HCT116 (cell line): ENCODE data around the gene TM9SF1. TPM values are rescaled to one million over a fixed set of nuclear protein-coding genes. Genes with fewer than 3 reads are reported as not detected.

ENCODE experiments used
- ATAC-seq: fragments of 200-7000 bp; cut with Tn5 transposase; 2 replicates; pipeline ENCODE4 v1.9.1; 2020; ENCODE audit warnings: mild to moderate bottlenecking, moderate library complexity
- BruUV-seq: library from RNA; stranded (reverse); fragments of 400-500 nt; replicated peaks from 2 replicates; lab custom pipeline; 2021; lab: Mats Ljungman, UMichigan
- CTCF ChIA-PET: fragments of 300-600 bp; sonication (Branson Sonifier 250); formaldehyde crosslinking; loops from one replicate; lab custom pipeline; 2021; ENCODE audit warnings: antibody characterized with exemption; lab: Charles Lee
- POLR2A ChIA-PET: fragments of 300-600, 350-600 bp; sonication (Branson Sonifier 250); formaldehyde crosslinking; loops from one replicate; lab custom pipeline; 2021; ENCODE audit warnings: antibody characterized with exemption; lab: Charles Lee
- RAD21 ChIA-PET, 2 experiments: fragments of 300-600 bp; sonication (Branson Sonifier 250); formaldehyde crosslinking; loops; one replicate each; lab custom pipeline; 2023; ENCODE audit warnings: low total read pairs in 2 of 2; ENCODE audit not compliant: uncharacterized antibody in 2 of 2, unreplicated experiment in 2 of 2, low non-redundant PET in 1 of 2; lab: Charles Lee
- DNase-seq: peaks from one replicate; pipeline ENCODE4 v3.0.0-alpha.2; 2010; ENCODE audit warnings: low read depth, low spot score
- H2AFZ ChIP-seq: fragments of 200-600 bp; shearing (Covaris generic), sonication (generic); 2 replicates; pipeline ENCODE4 v1.6.1; 2017; ENCODE audit warnings: low read depth, mixed run types, mixed read lengths, antibody characterized with exemption, low read length; ENCODE audit not compliant: poor library complexity, severe bottlenecking
- H3K27ac ChIP-seq: 2 replicates; pipeline ENCODE4 v1.5.1; 2012; ENCODE audit warnings: low read depth, low read length
- H3K27me3 ChIP-seq: fragments of 200-600 bp; sonication (generic); 2 replicates; pipeline ENCODE4 v1.6.1; 2016; ENCODE audit warnings: mixed run types, low read length, mixed read lengths; ENCODE audit not compliant: insufficient read depth
- H3K36me3 ChIP-seq, 2 experiments: fragments of 200-500 bp in 1 of 2; fragments of 200-600 bp in 1 of 2; sonication (Bioruptor generic) in 1 of 2; sonication (generic) in 1 of 2; 2 replicates each; pipeline versions ENCODE4 v1.5.1 to v1.6.1; 2014 to 2016; ENCODE audit warnings: low read length in 2 of 2, inconsistent platforms in 1 of 2, mixed read lengths in 1 of 2, mixed run types in 1 of 2; ENCODE audit not compliant: insufficient read depth in 2 of 2, control insufficient read depth in 1 of 2
- H3K4me1 ChIP-seq, 2 experiments: fragments of 200-600 bp in 1 of 2; sonication (generic) in 1 of 2; 2 replicates each; pipeline versions ENCODE4 v1.5.1 to v1.6.1; 2012 to 2017; ENCODE audit warnings: low read length in 2 of 2, inconsistent platforms in 1 of 2, mild to moderate bottlenecking in 1 of 2, mixed read lengths in 1 of 2, mixed run types in 1 of 2, moderate library complexity in 1 of 2; ENCODE audit not compliant: insufficient read depth in 2 of 2, control insufficient read depth in 1 of 2
- H3K4me2 ChIP-seq: fragments of 200-600 bp; sonication (generic); 2 replicates; pipeline ENCODE4 v1.6.1; 2017; ENCODE audit warnings: mixed run types, low read length, mixed read lengths
- H3K4me3 ChIP-seq, 2 experiments: fragments of 200-600 bp in 1 of 2; sonication (generic) in 1 of 2; replicated peaks in 1 of 2; 2 replicates each; pipeline ENCODE4 v1.5.1; 2011 to 2016; ENCODE audit warnings: low read length in 2 of 2, control low read depth in 1 of 2, low read depth in 1 of 2, mild to moderate bottlenecking in 1 of 2, mixed read lengths in 1 of 2, mixed run types in 1 of 2
- H3K79me2 ChIP-seq: fragments of 200-600 bp; sonication (generic); 2 replicates; pipeline ENCODE4 v1.6.1; 2017; ENCODE audit warnings: mild to moderate bottlenecking, mixed run types, low read length, moderate library complexity, mixed read lengths; ENCODE audit not compliant: insufficient read depth
- H3K9ac ChIP-seq: fragments of 200-600 bp; sonication (generic); 2 replicates; pipeline ENCODE4 v1.6.1; 2016; ENCODE audit warnings: low read length, mixed read lengths
- H3K9me2 ChIP-seq: fragments of 200-600 bp; sonication (generic), shearing (Covaris generic); 2 replicates; pipeline ENCODE4 v1.6.1; 2017; ENCODE audit warnings: mixed run types, mild to moderate bottlenecking, moderate library complexity; ENCODE audit not compliant: insufficient read depth
- H3K9me3 ChIP-seq, 2 experiments: fragments of 200-500 bp in 1 of 2; fragments of 200-600 bp in 1 of 2; sonication (Bioruptor generic) in 1 of 2; sonication (generic) in 1 of 2; 2 replicates each; pipeline ENCODE4 v1.6.1; 2014 to 2017; ENCODE audit warnings: low read length in 2 of 2, mixed read lengths in 2 of 2, inconsistent platforms in 1 of 2, low read depth in 1 of 2, mild to moderate bottlenecking in 1 of 2, mixed run types in 1 of 2, moderate library complexity in 1 of 2; ENCODE audit not compliant: control insufficient read depth in 1 of 2, insufficient read depth in 1 of 2
- H4K20me1 ChIP-seq: fragments of 200-600 bp; sonication (generic), shearing (Covaris generic); 2 replicates; pipeline ENCODE4 v1.6.1; 2017; ENCODE audit warnings: mixed run types, mild to moderate bottlenecking, moderate library complexity; ENCODE audit not compliant: insufficient read depth
- ATF3 ChIP-seq: IDR thresholded peaks from 2 replicates; pipeline ENCODE4 v1.6.1; 2012
- CBX3 ChIP-seq: IDR thresholded peaks from 2 replicates; pipeline ENCODE4 v1.6.1; 2012; ENCODE audit warnings: low read depth
- CEBPB ChIP-seq: IDR thresholded peaks from 2 replicates; pipeline ENCODE4 v1.6.1; 2012; ENCODE audit warnings: low read depth
- EGR1 ChIP-seq: IDR thresholded peaks from 2 replicates; pipeline ENCODE4 v1.6.1; 2012; ENCODE audit warnings: low read depth
- ELF1 ChIP-seq: IDR thresholded peaks from 2 replicates; pipeline ENCODE4 v1.6.1; 2012; ENCODE audit warnings: low read depth, borderline replicate concordance
- EZH2 ChIP-seq: fragments of 200-600 bp; sonication (generic); IDR thresholded peaks from 2 replicates; pipeline ENCODE4 v1.6.1; 2017; ENCODE audit warnings: antibody characterized with exemption, mixed run types
- JUND ChIP-seq: IDR thresholded peaks from 2 replicates; pipeline ENCODE4 v1.6.1; 2012
- POLR2A ChIP-seq: IDR thresholded peaks from 2 replicates; pipeline ENCODE4 v1.7.0; 2011; ENCODE audit warnings: borderline replicate concordance; ENCODE audit not compliant: insufficient read depth, insufficient read length; ENCODE audit errors: extremely low read depth
- TCF7L2 ChIP-seq: IDR thresholded peaks from 2 replicates; pipeline ENCODE4 v1.7.0; 2011; ENCODE audit warnings: borderline replicate concordance, inconsistent platforms; ENCODE audit not compliant: insufficient read depth, insufficient read length; ENCODE audit errors: extremely low read depth
- YY1 ChIP-seq: IDR thresholded peaks from 2 replicates; pipeline ENCODE4 v1.6.1; 2011; ENCODE audit warnings: low read length, low read depth, moderate library complexity, mild to moderate bottlenecking; ENCODE audit not compliant: insufficient replicate concordance; ENCODE audit errors: extremely low read depth
- ZBTB33 ChIP-seq: IDR thresholded peaks from 2 replicates; pipeline ENCODE4 v1.6.1; 2011; ENCODE audit warnings: mild to moderate bottlenecking, low read length, moderate library complexity; ENCODE audit not compliant: insufficient replicate concordance; ENCODE audit errors: extremely low read depth
- ZFX ChIP-seq: fragments of 450-650 bp; IDR thresholded peaks from 2 replicates; pipeline ENCODE4 v1.6.1; 2017
- ZNF274 ChIP-seq: fragments of 200-500 bp; sonication (Bioruptor generic); IDR thresholded peaks from 2 replicates; pipeline ENCODE4 v1.6.1; 2014; ENCODE audit warnings: mild to moderate bottlenecking, low read depth, low read length, inconsistent platforms
- intact Hi-C: fragments of 100-400 bp; cut with micrococcal nuclease; formaldehyde crosslinking; loops from 2 replicates; pipeline ENCODE4 v1.10.0; 2022
- total RNA-seq: library from RNA; stranded (reverse); gene quantifications from one replicate; pipeline ENCODE4 v1.2.1, GENCODE V29; 2021; ENCODE audit not compliant: unreplicated experiment

TM9SF1 gene
- total RNA-seq, 1 experiment from 2014 or later, result 35.2 TPM

DNA sequence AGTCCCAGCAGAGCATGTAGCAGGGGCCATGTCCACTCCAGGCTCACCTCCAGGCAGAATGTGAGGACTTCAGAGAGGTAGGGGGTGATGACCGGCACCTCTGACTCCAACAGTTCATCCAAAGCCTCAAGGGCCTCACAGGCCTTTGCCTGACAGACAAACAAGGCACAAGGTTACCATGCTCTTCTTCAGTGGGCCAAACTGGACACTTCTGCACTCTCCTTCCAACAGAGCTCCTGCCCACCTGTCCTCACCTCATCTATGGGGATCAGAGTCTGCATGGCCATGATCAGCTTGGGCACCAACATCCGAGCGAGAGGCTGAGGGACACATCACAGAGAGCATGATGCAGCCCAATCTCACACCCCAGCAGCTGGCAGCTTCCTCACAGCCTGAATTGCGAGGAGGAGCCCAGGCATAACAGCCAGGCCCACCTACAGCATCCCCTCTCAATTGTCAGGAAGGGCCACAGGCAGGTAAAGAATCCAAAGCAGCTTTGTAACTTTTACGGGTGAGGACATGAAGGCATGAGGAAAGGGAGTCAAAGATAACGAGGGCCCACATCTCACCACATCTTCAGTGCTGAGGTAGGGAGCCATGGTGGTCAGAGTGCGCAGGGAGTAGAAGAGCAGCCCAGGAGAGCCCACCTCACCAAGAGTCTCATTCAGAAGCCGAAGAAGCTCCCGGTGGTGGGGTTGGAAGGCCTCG, 8.3 kb downstream of the TM9SF1 start:
- Histone ChIP-seq H2AFZ (no peak overlapping the region), H3K9ac (no peak overlapping the region), H3K27ac (no peak overlapping the region; the same call in 1 of the 2 replicates), H3K4me2 (peak overlapping the region; percentile 91; the same call in 1 of the 2 replicates), H3K9me3 (no peaks in the 10 kb centered on the region), H3K36me3 (peaks cover 33 to 39% of the 10 kb centered on the region in 2 experiments; a peak in 3 of 4 replicates), H4K20me1 (no peaks in the 10 kb centered on the region), H3K4me1 (peaks cover 16 to 17% of the 10 kb centered on the region in 2 experiments), H3K27me3 (no peaks in the 10 kb centered on the region), H3K79me2 (peaks cover 40% of the 10 kb centered on the region), H3K9me2 (no peaks in the 10 kb centered on the region), H3K4me3 (peak overlapping the region; percentile 89 to 94)
- BruUV-seq, result no TSS peak
- RAD21 ChIA-PET, result no interaction called here
- no peak for DNase-seq
- POLR2A ChIA-PET, result no interaction called here
- CTCF ChIA-PET, result no interaction called here
- TF ChIP-seq ZFX (no peak), EGR1 (no peak), ZNF274 (no peak), YY1 (no peak), CEBPB (no peak), TCF7L2 (no peak), POLR2A (no peak), EZH2 (no peak), ELF1 (no peak), ATF3 (no peak), ZBTB33 (no peak), CBX3 (no peak), JUND (no peak)
- no peak for ATAC-seq
- intact Hi-C loops, result no loop called here
